ENCODE data around the gene PTGDR2. TPM values are rescaled to one million over a fixed set of nuclear protein-coding genes. Genes with fewer than 3 reads are reported as not detected.

PTGDR2 gene
- total RNA-seq, 1 experiment from 2014 or later: not detected

- no TSS peak for BruUV-seq (replicated peaks)
- Histone ChIP-seq H3K4me3 (ENCODE audit: low read length) (no peak overlapping the region), H3K4me2 (ENCODE audit: low read length) (no peak overlapping the region), H3K27ac (ENCODE audit: low read length) (no peak overlapping the region), H3K9me3 (ENCODE audit: low read length) (no peaks in the 10 kb centered on the region), H3K9me2 (replicated peaks; ENCODE audit: low read length) (no peaks in the 10 kb centered on the region), H4K20me1 (ENCODE audit: low read length) (no peaks in the 10 kb centered on the region), H3K9ac (ENCODE audit: low read length) (no peak overlapping the region), H3K4me1 (ENCODE audit: insufficient read depth, low read length) (no peaks in the 10 kb centered on the region), H3K36me3 (ENCODE audit: low read depth, low read length) (peaks cover 2% of the 10 kb centered on the region; the same call in 1 of the 2 replicates), H3K79me2 (ENCODE audit: low read length) (no peaks in the 10 kb centered on the region), H3F3A (ENCODE audit: low read length, unreplicated experiment) (no peaks in the 10 kb centered on the region), H3K27me3 (ENCODE audit: low read length) (no peaks in the 10 kb centered on the region), H2AFZ (ENCODE audit: low read length) (no peak overlapping the region)
- intact Hi-C loops (cut with micrococcal nuclease): no loop called here
- ChIA-PET CTCF (no interaction called here), POLR2A (ENCODE audit: unreplicated experiment) (interaction anchor here (0.6 to 0.7 kb wide), 2 partner anchors 58 to 130 kb away, joined by 3 read pairs; no protein-coding TSS in a partner anchor)
- DNase-seq: no peak
- ATAC-seq: no peak
- TF ChIP-seq EZH2 (IDR thresholded peaks at IDR 0.05; ENCODE audit: low read length, unreplicated experiment): no peak
- TF ChIP-seq CTCF (conservative IDR thresholded peaks at IDR 0.05; ENCODE audit: low read depth, low read length): no peak
- no peak for TF ChIP-seq EZH2phosphoT487 (IDR thresholded peaks at IDR 0.05; ENCODE audit: borderline replicate concordance, low read length)
Measured at GRCh38 chr11:60875366-60876167, 19.8 kb upstream of the PTGDR2 start.

- Histone ChIP-seq H3K27ac (ENCODE audit: low read length) (no peak overlapping the region), H3K79me2 (ENCODE audit: low read length) (no peaks in the 10 kb centered on the region), H3K27me3 (ENCODE audit: low read length) (no peaks in the 10 kb centered on the region), H3K4me2 (ENCODE audit: low read length) (no peak overlapping the region), H3K9ac (ENCODE audit: low read length) (no peak overlapping the region), H3K9me3 (ENCODE audit: low read length) (no peaks in the 10 kb centered on the region), H3K4me3 (ENCODE audit: low read length) (no peak overlapping the region), H3K36me3 (ENCODE audit: low read depth, low read length) (peaks cover 2% of the 10 kb centered on the region; the same call in 1 of the 2 replicates), H3F3A (ENCODE audit: low read length, unreplicated experiment) (no peaks in the 10 kb centered on the region), H3K4me1 (ENCODE audit: insufficient read depth, low read length) (no peaks in the 10 kb centered on the region), H2AFZ (ENCODE audit: low read length) (no peak overlapping the region), H3K9me2 (replicated peaks; ENCODE audit: low read length) (no peaks in the 10 kb centered on the region), H4K20me1 (ENCODE audit: low read length) (no peaks in the 10 kb centered on the region)
- CTCF ChIA-PET: no interaction called here
- ATAC-seq (no peak), DNase-seq (no peak)
- no TSS peak for BruUV-seq (replicated peaks)
- intact Hi-C loops (cut with micrococcal nuclease): no loop called here
- POLR2A ChIA-PET (ENCODE audit: unreplicated experiment): interaction anchor here (0.6 to 0.7 kb wide), 2 partner anchors 57 to 129 kb away, joined by 3 read pairs; no protein-coding TSS in a partner anchor
- TF ChIP-seq CTCF (conservative IDR thresholded peaks at IDR 0.05; ENCODE audit: low read depth, low read length): no peak
- TF ChIP-seq EZH2phosphoT487 (IDR thresholded peaks at IDR 0.05; ENCODE audit: borderline replicate concordance, low read length): no peak
- TF ChIP-seq EZH2 (IDR thresholded peaks at IDR 0.05; ENCODE audit: low read length, unreplicated experiment): no peak
Measured at GRCh38 chr11:60874421-60875365, 18.9 kb upstream of the PTGDR2 start.
